OCI-LY3 (cell line): ENCODE measurements around the gene RAD51B.

ENCODE experiments used
- CTCF ChIP-seq: fragments of 200-600, 300-600 bp; sonication (generic); IDR thresholded peaks from 2 replicates; pipeline ENCODE4 v1.5.1; 2014; ENCODE audit warnings: antibody characterized with exemption, low read length, low read depth
- EZH2phosphoT487 ChIP-seq: fragments of 200-600 bp; shearing (Covaris generic); IDR thresholded peaks from 2 replicates; pipeline ENCODE4 v1.6.1; 2018; ENCODE audit warnings: antibody characterized with exemption, mixed run types, low read depth

GRCh38 chr14:68471029-68471963 is 651.7 kb downstream of the RAD51B start:
- TF ChIP-seq CTCF (no peak), EZH2phosphoT487 (no peak)
